OCI-LY7 (cell line): ENCODE results near the gene SLC12A4.

Experiments
- CTCF ChIP-seq: fragments of 200-600 bp; sonication (generic); conservative IDR thresholded peaks from 2 replicates; pipeline ENCODE4 v1.5.1; 2014; ENCODE audit warnings: mild to moderate bottlenecking, antibody characterized with exemption, low read length, moderate library complexity, mixed read lengths
- EZH2phosphoT487 ChIP-seq: fragments of 200-600 bp; sonication (generic); IDR thresholded peaks from 2 replicates; pipeline ENCODE4 v1.6.1; 2018; ENCODE audit warnings: low read depth, borderline replicate concordance, mild to moderate bottlenecking, mixed run types, antibody characterized with exemption, low read length, moderate library complexity, mixed read lengths

GRCh38 chr16:67897231-67897630 is 71.2 kb downstream of the SLC12A4 start:
- TF ChIP-seq CTCF = no peak
- TF ChIP-seq EZH2phosphoT487 = no peak
